Cardiac muscle cell (in vitro differentiated cells and primary cell): ENCODE results near the gene CUX1. TPM values are rescaled to one million over a fixed set of nuclear protein-coding genes. Genes with fewer than 3 reads are reported as not detected.
A peak's percentile ranks its signal among the peaks of the same experiment; 100 is the strongest.
"Not testable (repeated sequence)": the region's sequence is repeated elsewhere in the genome, so short reads cannot be mapped to it uniquely, and the experiment has no call there.

Source experiments
- DNase-seq, 2 donors: peaks; one replicate each; pipeline versions ENCODE4 v3.0.0 to v3.0.0-alpha.2; 2010 to 2017; ENCODE audit warnings: low read depth in 1 of 2, low spot score in 1 of 2
- H3K27ac ChIP-seq: fragments of 200-600 bp; sonication (generic); 2 replicates; pipeline ENCODE4 v1.5.1; 2016
- H3K27me3 ChIP-seq: fragments of 200-600 bp; sonication (generic); 2 replicates; pipeline ENCODE4 v1.6.0; 2016; ENCODE audit warnings: control low read depth
- H3K36me3 ChIP-seq: fragments of 200-600 bp; sonication (generic); 2 replicates; pipeline ENCODE4 v1.5.1; 2016; ENCODE audit warnings: control low read depth
- H3K4me1 ChIP-seq: fragments of 200-600 bp; sonication (generic); 2 replicates; pipeline ENCODE4 v1.8.1; 2017; ENCODE audit warnings: low read depth, mild to moderate bottlenecking, mixed run types
- H3K4me3 ChIP-seq: fragments of 200-600 bp; sonication (generic); 2 replicates; pipeline ENCODE4 v1.5.1; 2016; ENCODE audit warnings: mild to moderate bottlenecking
- H3K9me3 ChIP-seq: fragments of 200-600 bp; sonication (generic); 2 replicates; pipeline ENCODE4 v1.5.1; 2017; ENCODE audit warnings: low read depth, mild to moderate bottlenecking, control low read depth
- CTCF ChIP-seq: IDR thresholded peaks from 2 replicates; pipeline ENCODE4 v1.5.1; 2012; ENCODE audit warnings: low read depth, mild to moderate bottlenecking, low read length
- polyA plus RNA-seq: library from polyadenylated mRNA; unstranded; fragments of >200 nt; fragmentation: Nextera tagmentation; extraction: Ambion mirVana; gene quantifications from 2 replicates; pipeline ENCODE4 v1.2.1, GENCODE V29; 2016
- total RNA-seq: library from RNA; depleted of rRNA; stranded (reverse); fragments of >200 nt; gene quantifications from 2 replicates; pipeline ENCODE4 v1.2.3, GENCODE V29; 2016

Gene CUX1
- total and polyA plus RNA-seq, 2 experiments from 2014 or later = 67.7 to 85.3 TPM

- no peak for TF ChIP-seq CTCF
- H3K36me3 ChIP-seq = no peaks in the 10 kb centered on the region
- no peak overlapping the region for H3K27ac ChIP-seq
- H3K4me1 ChIP-seq = peaks cover 41% of the 10 kb centered on the region
- peak overlapping the region; percentile 97 for H3K4me3 ChIP-seq
- DNase-seq = no peak
- H3K27me3 ChIP-seq = peaks cover 8% of the 10 kb centered on the region
- H3K9me3 ChIP-seq = no peaks in the 10 kb centered on the region
These were observed 1.1 kb downstream of the CUX1 start for GRCh38 chr7:101818287-101819071.

- Histone ChIP-seq H3K4me3 (no peak overlapping the region), H3K4me1 (peaks cover 41% of the 10 kb centered on the region), H3K36me3 (no peaks in the 10 kb centered on the region), H3K9me3 (no peaks in the 10 kb centered on the region), H3K27ac (no peak overlapping the region), H3K27me3 (peaks cover 7% of the 10 kb centered on the region)
- DNase-seq = no peak
- TF ChIP-seq CTCF = no peak
These were observed 1.8 kb downstream of the CUX1 start for GRCh38 chr7:101819183-101819582.

GRCh38 chr7:101819913-101820522, 2.6 kb downstream of the CUX1 start:
- Histone ChIP-seq H3K36me3 (no peaks in the 10 kb centered on the region), H3K4me3 (no peak overlapping the region)
- TF ChIP-seq CTCF = no peak

GRCh38 chr7:101820703-101821102, 3.3 kb downstream of the CUX1 start:
- H3K4me3 ChIP-seq = no peak overlapping the region
- peaks cover 42% of the 10 kb centered on the region for H3K4me1 ChIP-seq
- H3K27ac ChIP-seq = peak overlapping the region; percentile 69
- H3K36me3 ChIP-seq = no peaks in the 10 kb centered on the region
- TF ChIP-seq CTCF = no peak
- DNase-seq = no peak
- H3K27me3 ChIP-seq = no peaks in the 10 kb centered on the region
- H3K9me3 ChIP-seq = no peaks in the 10 kb centered on the region

More at GRCh38 chr7:101819913-101820522, 2.6 kb downstream of the CUX1 start:
- DNase-seq = no peak
- peak overlapping the region; percentile 69 for H3K27ac ChIP-seq
- H3K4me1 ChIP-seq = peaks cover 42% of the 10 kb centered on the region
- no peaks in the 10 kb centered on the region for H3K9me3 ChIP-seq
- no peaks in the 10 kb centered on the region for H3K27me3 ChIP-seq

GRCh38 chr7:101822632-101823031, 5.2 kb downstream of the CUX1 start:
- not testable (repeated sequence) for DNase-seq, H3K27me3 ChIP-seq, H3K4me3 ChIP-seq, H3K9me3 ChIP-seq, H3K36me3 ChIP-seq
- H3K4me1 ChIP-seq = peaks cover 42% of the 10 kb centered on the region
- H3K27ac ChIP-seq = peak overlapping the region; percentile 16

- H3K27ac ChIP-seq = no peak overlapping the region
- H3K27me3 ChIP-seq = no peaks in the 10 kb centered on the region
These were observed 5.7 kb downstream of the CUX1 start for GRCh38 chr7:101823096-101823495.

More at GRCh38 chr7:101823096-101823495, 5.7 kb downstream of the CUX1 start:
- Histone ChIP-seq H3K36me3 (no peaks in the 10 kb centered on the region), H3K4me1 (peaks cover 38% of the 10 kb centered on the region), H3K9me3 (no peaks in the 10 kb centered on the region), H3K4me3 (no peak overlapping the region)
- no peak for DNase-seq
- no peak for TF ChIP-seq CTCF
